NOMO-1 treated with DMSO at 0.1 percent for 48 hours (cell line): ENCODE results near the gene CCDC66.

Source experiments
- DNase-seq: peaks from one replicate; lab custom pipeline; 2025; ENCODE audit not compliant: unreplicated experiment; lab: John Stamatoyannopoulos, UW

Gene CCDC66

DNA sequence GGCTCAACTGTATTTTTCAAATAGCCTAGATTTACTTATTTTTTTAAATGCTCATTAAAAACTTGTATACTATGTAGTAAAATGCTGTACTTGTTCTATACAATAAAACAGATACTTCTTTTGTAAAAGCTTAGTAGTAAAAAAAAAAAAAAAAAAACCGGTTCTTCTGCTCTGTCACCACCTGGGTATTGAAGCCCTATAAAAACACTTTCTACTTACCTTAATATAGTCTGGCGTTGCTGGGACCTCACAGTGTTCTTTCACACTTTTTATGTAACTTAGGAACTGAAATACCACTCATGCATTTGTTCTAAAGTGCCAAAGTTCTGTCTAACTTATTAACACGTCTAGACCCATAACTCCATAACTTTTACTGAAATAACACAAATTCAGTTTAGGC, 64.7 kb downstream of the CCDC66 start:
- no peak for DNase-seq

DNA sequence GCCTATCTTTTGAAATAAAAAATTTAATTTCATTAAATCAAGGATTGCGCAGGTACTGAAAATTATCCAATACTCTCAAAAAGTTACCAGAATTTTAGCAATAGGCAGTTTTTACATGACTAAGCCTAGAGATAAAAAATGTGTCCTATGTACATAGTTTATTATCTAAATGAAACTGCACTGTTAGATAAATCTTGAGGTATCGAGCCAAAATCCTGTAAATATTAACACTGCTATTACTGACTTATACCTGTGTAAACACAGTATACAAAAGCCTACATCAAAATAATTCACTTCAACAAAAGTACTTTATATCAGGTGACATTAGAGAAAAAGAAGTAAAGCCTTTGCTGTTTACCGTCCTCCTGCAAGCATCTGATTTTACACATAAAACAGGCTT, 65.4 kb downstream of the CCDC66 start:
- DNase-seq = no peak

DNA sequence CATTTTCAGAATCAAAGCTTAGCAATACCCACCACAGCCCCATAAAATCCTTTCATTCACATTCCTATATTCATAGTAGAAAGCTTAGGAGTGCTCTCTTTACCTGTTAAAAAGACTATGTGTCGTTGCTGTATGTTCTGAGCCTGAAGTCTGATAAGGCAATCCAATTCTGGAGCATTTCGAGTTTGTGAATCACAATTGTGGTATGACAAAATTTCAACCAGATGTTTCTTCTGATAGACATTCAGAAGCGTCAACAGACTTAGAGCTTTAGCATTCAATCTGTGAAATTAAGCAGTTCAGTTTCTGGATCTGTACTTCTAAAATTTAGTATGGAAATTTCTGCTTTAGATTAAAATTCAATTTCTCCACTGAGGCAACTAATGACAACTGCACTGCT, 67.8 kb downstream of the CCDC66 start:
- no peak for DNase-seq

DNA sequence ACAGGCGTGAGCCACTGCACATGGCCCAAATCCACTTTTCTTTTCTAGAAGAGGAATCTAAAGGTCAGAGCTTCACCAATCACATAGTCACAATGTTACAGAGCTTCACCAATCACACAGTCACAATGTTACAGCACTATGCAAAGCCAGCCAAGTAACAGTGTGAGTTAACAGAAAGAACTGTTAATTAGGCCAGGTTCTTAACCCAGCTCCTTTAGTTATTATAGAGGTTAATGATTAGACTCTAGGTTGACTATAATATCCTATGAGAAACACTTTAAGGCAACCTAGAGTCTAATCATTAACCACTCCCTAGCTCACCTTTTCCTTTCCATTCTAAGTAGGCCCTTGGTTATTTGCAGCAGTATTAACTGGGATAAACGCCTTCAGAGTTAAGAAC, 72.1 kb downstream of the CCDC66 start:
- DNase-seq = no peak

DNA sequence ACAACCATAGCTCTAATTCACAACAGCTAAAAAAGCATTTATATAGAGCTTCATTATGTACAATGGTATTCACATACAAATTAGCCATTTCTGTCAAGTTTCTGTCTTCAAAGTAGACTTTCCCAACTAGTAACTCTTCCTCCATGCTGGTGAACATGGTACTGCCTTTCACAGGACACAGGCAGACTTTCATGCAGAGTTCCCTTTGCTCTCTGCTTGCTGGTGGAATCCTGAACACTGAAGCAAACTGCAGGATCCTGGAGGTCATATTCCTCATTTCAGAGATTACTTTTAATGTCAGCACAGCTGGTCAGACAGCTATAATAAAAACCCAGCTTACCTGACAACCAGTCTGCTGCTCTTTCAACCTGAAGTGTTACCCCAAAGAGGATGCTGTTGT, 72.5 kb downstream of the CCDC66 start:
- DNase-seq = no peak

DNA sequence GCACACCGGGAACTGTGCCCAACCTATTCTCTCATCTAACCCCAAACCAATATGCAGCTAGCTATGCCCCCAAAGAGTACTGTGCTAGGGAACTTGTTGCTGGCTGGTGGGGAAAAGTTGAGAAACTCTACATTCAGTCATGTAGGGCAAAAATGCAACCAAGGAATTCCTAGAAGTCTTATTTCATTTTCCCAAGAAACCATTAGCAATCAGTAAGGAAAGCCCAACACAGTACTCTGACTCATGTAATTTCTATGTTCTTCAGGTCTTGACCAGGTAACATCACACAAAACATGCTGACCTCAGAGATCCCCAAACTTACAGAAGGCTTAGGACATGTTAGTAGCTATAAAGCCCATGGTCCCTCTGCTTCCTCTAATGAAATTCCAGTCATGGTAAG, 74.0 kb downstream of the CCDC66 start:
- no peak for DNase-seq

DNA sequence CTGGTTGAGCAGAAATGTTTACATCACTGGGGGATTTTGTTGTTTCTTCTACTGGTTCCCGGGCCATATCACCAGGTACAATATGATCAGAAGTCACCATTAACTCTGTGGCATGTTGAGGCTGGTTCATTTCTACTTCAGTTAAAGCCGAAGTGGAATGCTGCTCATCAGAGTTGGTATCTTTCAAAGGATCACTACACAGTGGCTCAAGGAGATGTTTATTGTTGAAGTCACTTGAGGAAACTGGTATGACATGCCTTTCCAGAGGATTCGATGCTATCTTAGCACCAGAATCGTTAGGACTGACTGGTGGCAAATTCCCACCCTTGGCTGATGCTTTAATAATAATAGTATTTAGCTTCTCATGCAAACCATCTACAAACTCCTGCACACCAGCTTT, 76.2 kb downstream of the CCDC66 start:
- no peak for DNase-seq

DNA sequence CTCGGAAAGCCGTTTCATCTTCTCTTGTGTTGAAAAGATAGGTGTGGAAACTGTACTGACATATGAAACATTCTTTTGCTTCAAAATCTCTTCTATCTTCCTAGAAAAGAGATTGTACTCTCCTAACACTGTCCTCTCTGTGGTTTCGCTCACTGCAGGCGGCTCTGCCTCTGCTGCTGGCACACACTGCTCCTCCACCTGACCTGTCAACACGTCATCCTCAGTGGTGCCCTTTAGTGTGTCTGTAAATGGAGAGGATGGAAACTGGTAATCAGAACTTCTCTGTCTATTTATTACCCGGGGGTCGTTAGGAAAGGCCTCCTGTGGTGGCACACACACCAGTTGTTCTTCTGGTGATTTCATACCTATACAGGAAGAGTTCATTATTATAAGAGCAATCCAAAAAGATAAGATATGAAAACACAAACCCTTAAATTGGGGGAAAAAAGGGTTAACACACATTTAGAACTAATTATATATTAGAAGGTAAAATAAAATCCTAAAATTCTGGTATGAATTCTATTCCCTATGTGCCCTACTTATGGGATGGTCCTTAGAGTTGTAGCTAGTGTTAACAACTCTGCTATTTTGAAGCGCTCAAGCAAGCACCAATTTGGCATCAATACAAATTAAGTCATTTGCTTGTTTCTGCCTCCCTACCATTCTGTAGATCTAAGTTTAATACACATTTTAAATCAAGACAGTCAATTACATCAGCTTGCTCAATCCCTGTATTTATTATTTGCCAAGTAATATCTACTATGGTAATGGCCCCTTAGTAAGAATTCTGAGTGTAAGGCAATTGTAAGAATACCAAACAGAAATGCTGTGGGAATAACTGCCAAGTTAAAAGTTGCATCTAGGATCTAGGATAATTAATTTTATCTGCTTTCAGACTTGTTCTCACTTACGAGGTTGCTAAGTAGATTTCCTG, 76.9 kb downstream of the CCDC66 start:
- DNase-seq = no peak

DNA sequence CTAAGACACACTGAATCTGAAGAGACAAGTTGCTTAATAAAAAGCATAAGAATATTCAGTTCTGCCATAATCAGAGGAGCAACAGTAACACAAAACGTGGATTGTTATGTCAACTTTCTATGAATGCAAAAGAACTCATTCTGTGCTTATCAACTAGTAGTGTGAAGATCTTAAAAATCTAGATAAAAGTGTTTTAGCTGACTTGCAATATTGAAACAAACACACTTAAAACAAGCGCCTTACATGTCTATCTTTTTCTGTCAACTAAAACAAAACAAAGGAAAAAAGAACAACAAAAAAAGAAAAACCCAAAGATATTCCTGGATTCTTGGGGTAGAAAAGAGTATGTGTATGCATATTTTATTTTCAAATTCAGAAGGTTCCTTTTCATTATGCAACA, 88.4 kb downstream of the CCDC66 start:
- no peak for DNase-seq

DNA sequence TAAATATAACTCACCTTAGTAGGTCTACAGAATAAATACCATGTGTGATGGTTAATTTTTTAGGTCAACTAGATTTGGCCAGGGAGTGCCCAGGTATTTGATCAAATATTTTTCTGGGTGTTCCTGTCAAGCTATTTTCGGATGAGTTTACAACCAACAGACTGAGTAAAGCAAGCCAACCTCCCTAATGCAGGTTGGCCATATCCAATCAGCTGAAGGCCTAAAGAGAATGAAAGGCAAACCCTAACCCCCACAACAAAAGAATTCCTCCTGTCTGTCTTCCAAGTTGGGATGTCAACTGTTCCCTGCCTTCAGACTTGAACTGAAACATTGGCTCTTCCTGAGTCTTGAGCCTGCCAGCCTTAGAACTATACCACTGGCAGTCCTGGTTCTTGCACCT, 97.5 kb downstream of the CCDC66 start:
- no peak for DNase-seq

DNA sequence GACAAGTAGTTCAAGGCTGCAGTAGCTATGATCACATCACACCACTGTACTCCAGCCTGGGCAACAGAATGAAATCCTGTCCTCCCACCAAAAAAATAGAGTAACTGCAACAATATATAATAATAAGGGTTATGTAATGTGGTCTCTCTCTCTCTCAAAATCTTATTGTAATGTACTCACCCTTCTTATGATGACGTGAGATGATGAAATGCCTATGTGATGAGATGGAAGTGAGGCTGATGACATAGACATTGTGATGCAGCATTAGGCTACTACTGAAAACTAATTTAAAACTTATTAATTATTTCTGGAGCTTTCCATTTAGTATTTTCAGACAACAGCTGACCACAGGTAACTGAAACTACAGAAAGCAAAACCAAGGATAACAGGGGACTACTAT, 98.7 kb downstream of the CCDC66 start:
- DNase-seq = no peak

DNA sequence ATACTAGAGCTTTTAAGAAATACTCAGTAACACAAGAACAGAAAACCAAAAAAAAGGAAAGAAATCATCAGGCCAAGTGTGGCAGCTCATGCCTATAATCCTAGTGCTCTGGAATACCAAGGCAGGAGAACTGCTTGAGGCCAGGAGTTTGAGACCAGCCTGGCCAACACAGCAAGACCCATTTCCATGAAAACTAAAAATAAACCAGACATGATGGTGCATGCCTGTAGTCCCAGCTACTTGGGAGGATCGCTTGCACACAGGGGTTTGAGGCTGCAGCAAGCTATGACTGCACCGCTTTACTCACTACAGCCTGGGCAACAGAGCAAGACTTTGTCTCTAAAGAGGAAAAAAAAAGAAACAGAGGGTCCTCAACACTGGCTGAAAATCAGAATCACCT, 107.8 kb downstream of the CCDC66 start:
- DNase-seq = no peak

DNA sequence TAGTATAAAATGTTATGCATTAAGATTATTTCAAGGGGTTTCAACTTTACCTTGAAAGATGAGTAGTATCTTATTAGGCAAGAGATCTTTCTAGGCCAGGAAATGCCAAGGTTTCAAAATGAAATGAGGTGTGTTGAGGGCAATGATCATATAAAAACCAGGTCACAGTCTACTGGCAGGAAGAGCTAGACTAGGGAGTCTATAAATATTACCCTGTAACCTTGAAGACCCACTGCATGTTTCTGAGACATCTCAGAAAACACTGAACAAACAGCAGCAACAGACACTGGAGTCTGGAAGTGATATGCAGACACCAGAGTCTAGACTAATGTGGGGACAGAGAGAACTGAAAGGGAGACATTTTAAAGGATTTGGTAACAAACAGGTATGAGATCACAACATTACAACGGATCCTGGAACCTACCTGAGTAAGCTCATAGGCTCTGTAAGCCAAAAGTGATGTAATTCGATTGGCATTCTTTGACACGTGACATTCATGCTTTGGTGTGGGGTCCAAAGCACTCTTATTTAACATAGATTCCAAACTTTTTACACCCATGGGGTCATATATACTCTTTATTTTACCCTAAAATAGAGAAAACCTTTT, 111.1 kb downstream of the CCDC66 start:
- DNase-seq = no peak
